Pancreas (tissue), 10 donors: ENCODE measurements around the gene MIA. TPM values are rescaled to one million over a fixed set of nuclear protein-coding genes. Genes with fewer than 3 reads are reported as not detected.
A peak's percentile ranks its signal among the peaks of the same experiment; 100 is the strongest.

Source experiments
- ATAC-seq, 4 donors: fragments of 200-7000 bp; cut with Tn5 transposase; one replicate each; pipeline versions ENCODE4 v1.8.0 to v1.9.1; 2020; ENCODE audit warnings: mild to moderate bottlenecking in 4 of 4, moderate library complexity in 4 of 4
- DNase-seq, 6 donors: peaks; one replicate each; pipeline ENCODE4 v3.0.0-alpha.2; 2020
- FAIRE-seq: peaks from 2 replicates; lab custom pipeline; 2012; peaks lifted over from hg19 to GRCh38; lab: Jason Lieb, UNC
- H3K27ac ChIP-seq, 4 donors: fragments of 200-600 bp; sonication (generic); 1 replicate in 3 of 4; 2 replicates in 1 of 4; pipeline versions ENCODE4 v1.5.0 to v1.8.0; 2020
- H3K27me3 ChIP-seq, 4 donors: fragments of 200-600 bp; one replicate each; pipeline ENCODE4 v1.8.0; 2021
- H3K36me3 ChIP-seq, 3 donors: fragments of 200-600 bp; sonication (generic) in 1 of 3; one replicate each; pipeline versions ENCODE4 v1.5.0 to v1.8.0; 2020 to 2021
- H3K4me1 ChIP-seq, 3 donors: fragments of 200-600 bp; one replicate each; pipeline ENCODE4 v1.8.0; 2021
- H3K4me3 ChIP-seq, 4 donors: fragments of 200-600 bp; sonication (generic) in 2 of 4; one replicate each; pipeline versions ENCODE4 v1.5.0 to v1.8.0; 2020 to 2021
- H3K9me3 ChIP-seq, 4 donors: fragments of 200-600 bp; one replicate each; pipeline ENCODE4 v1.8.0; 2021
- WGBS, 2 donors: extraction: QIAGEN DNeasy Blood & Tissue Kit; methylation state at CpG; one replicate each; pipeline ENCODE4 v1.1.7; 2013; 5-methylcytosine and 5-hydroxymethylcytosine counted together
- intact Hi-C, 3 donors: fragments of 100-400 bp; cut with DNase I; formaldehyde crosslinking; loops; one replicate each; pipeline versions ENCODE4 v1.11.1 to v1.14.2; 2022
- polyA plus RNA-seq, 2 donors: library from polyadenylated mRNA; stranded (reverse); fragments of 200-250 nt; gene quantifications; one replicate each; pipeline ENCODE4 v1.2.3, GENCODE V29; 2013
- total RNA-seq, 6 donors: library from RNA; stranded (reverse); fragmentation: NEBNext Ultra II Directional in 4 of 6; extraction: Animal tissue kit (Norgen Biotek cat#: 25700) in 4 of 6; gene quantifications; one replicate each; pipeline versions ENCODE4 v1.2.1 to v1.2.4, GENCODE V29; 2021 to 2023
- TF ChIP-seq, protein P1 (sequence below), 4 donors: fragments of 200-600 bp; sonication (generic) in 3 of 4; IDR thresholded peaks; one replicate each; pipeline versions ENCODE4 v1.5.0 to v1.8.0; 2021; ENCODE audit warnings: antibody characterized with exemption in 4 of 4
- donor health status: healthy with polysubstance abuse.
- donor health status: DM: no; HTN: no; CAD: no; lungs with moderate emphysema.
- donor health status: DM: no; HTN: no; CAD: no.
- donor health status: control.
- donor health status: control.
- donor health status: Bipolar disorder and iron deficiency.
- donor health status: DM: yes; HTN: yes; CAD: no.
- donor health status: DM: no; HTN: no; CAD: no.
- donor health status: DM: no; HTN: no; CAD: no.
- donor health status: DM: yes; HTN: yes; CAD: no.

Gene MIA
- total and polyA plus RNA-seq, 8 donors: 0.79 to 2.2 (median 1.4) TPM; not detected in 4

DNA sequence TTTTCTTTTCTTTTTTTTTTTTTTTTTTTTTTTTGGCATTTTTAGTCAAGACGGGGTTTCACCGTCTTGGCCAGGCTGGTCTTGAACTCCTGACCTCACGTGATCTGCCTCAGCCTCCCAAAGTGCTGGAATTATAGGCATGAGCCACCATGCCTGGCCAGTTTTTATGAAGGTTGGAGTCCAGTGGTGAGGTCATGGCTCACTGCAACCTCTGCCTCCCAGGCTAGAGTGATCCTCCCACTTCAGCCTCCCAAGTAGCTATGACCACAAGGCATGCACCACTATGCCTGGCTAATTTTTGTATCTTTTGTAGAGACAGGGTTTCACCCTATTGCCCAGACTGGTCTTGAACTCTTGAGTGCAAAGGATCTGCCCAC lies 20.1 kb upstream of the MIA start:
- intact Hi-C loops: no loop called here
- Histone ChIP-seq H3K36me3 (peaks cover 4 to 36% (median 11%) of the 10 kb centered on the region in 3 donors), H3K27ac (no peak overlapping the region), H3K4me3 (peak overlapping the region in 1 of 4 donors; percentile 28), H3K9me3 (no peaks in the 10 kb centered on the region), H3K27me3 (no peaks in the 10 kb centered on the region), H3K4me1 (peaks cover 0 to 34% (median 7%) of the 10 kb centered on the region in 3 donors)
- ATAC-seq (no peak), FAIRE-seq (no peak), DNase-seq (no peak)
- 88 to 90% methylated on average over 3 of the region's 3 CpGs for WGBS, 2 donors
- TF ChIP-seq, protein P1, sequence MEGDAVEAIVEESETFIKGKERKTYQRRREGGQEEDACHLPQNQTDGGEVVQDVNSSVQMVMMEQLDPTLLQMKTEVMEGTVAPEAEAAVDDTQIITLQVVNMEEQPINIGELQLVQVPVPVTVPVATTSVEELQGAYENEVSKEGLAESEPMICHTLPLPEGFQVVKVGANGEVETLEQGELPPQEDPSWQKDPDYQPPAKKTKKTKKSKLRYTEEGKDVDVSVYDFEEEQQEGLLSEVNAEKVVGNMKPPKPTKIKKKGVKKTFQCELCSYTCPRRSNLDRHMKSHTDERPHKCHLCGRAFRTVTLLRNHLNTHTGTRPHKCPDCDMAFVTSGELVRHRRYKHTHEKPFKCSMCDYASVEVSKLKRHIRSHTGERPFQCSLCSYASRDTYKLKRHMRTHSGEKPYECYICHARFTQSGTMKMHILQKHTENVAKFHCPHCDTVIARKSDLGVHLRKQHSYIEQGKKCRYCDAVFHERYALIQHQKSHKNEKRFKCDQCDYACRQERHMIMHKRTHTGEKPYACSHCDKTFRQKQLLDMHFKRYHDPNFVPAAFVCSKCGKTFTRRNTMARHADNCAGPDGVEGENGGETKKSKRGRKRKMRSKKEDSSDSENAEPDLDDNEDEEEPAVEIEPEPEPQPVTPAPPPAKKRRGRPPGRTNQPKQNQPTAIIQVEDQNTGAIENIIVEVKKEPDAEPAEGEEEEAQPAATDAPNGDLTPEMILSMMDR (IDR thresholded peaks at IDR 0.05): no peak

DNA sequence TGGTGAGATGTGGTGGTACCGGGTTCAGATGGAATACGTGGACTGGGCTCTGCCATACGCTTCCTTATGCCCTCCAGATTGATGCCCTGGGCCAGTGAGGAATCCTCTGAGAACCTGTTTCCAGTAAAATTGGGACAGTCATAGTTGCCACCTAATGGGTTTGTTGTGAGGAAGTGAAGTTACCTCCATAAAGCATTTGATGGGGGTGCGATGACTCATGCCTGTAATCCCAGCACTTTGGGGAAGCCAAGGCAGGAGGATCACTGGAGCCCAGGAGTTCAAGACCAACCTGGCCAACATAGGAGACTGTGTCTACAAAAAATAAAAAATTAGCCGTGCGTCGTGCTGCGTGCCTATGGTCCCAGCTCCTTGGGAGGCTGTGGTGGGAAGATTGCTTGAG lies 19.5 kb upstream of the MIA start:
- 98 to 99% methylated on average over 8 of the region's 8 CpGs for whole genome bisulfite sequencing, 2 donors
- H3K9me3 ChIP-seq: no peaks in the 10 kb centered on the region
- DNase-seq (no peak), ATAC-seq (no peak), FAIRE-seq (no peak)
- H3K4me1 ChIP-seq: peaks cover 0 to 34% (median 7%) of the 10 kb centered on the region in 3 donors
- H3K27me3 ChIP-seq: no peaks in the 10 kb centered on the region
- no peak overlapping the region for H3K27ac ChIP-seq
- TF ChIP-seq, protein P1 (IDR thresholded peaks at IDR 0.05): no peak
- intact Hi-C loops: no loop called here
- H3K36me3 ChIP-seq: peaks cover 4 to 42% (median 17%) of the 10 kb centered on the region in 3 donors
- no peak overlapping the region for H3K4me3 ChIP-seq

DNA sequence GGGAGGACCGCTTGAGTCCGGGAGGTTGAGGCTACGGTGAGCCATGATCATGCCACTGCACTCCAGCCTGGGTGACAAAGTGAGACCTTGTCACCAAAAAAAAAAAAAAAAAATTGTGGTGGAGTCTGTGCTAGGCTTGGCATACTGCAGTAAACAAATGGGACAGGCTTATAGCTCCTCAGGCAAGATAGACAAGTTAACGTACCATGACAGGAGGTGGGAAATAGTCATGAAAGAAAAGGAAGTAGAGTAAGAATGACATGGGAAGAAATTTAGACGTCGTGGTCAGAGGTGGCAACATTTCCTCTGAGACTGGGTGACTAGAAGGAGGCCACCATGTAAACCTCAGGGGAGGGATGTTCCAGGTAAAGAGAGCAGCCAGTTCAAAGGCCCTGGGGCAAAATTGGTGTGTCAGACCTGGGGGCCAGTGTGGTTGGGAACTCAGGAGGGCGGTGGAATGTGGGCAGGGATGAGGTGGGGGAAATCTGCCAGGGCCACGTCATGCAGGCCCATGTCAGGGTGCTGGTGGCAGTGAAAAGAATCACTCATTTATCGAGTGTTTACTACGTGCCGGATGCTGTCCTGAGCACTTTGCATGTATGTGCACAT lies 18.7 kb upstream of the MIA start:
- H3K4me1 ChIP-seq: peaks cover 0 to 34% (median 7%) of the 10 kb centered on the region in 3 donors
- TF ChIP-seq, protein P1 (IDR thresholded peaks at IDR 0.05): no peak
- DNase-seq (no peak), ATAC-seq (no peak), FAIRE-seq (no peak)
- H3K9me3 ChIP-seq: no peaks in the 10 kb centered on the region
- H3K4me3 ChIP-seq: no peak overlapping the region
- intact Hi-C loops: no loop called here
- H3K27me3 ChIP-seq: no peaks in the 10 kb centered on the region
- no peak overlapping the region for H3K27ac ChIP-seq
- WGBS, 2 donors: 77 to 88% methylated on average over 10 to 11 of the region's 11 CpGs
- peaks cover 4 to 47% (median 18%) of the 10 kb centered on the region in 3 donors for H3K36me3 ChIP-seq

DNA sequence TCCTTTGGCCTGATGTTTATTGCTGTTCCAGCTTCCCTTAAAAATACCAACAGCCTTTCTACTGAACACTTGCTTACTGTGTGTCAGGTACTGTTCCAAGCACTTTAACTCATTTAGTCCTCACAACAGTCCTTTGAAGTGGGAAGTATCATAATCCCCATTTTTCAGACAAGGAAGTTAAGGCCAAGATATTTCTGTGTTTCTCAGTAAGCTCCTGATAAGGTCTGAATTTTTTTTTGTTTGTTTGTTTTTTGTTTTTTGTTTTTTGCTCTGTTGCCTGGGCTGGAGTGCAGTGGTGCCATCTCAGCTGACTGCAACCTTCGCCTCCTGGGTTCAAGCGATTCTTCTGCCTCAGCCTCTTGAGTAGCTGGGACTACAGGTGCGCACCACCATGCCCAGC lies 16.8 kb upstream of the MIA start:
- Histone ChIP-seq H3K27me3 (no peaks in the 10 kb centered on the region), H3K27ac (no peak overlapping the region), H3K9me3 (no peaks in the 10 kb centered on the region), H3K4me1 (peaks cover 0 to 25% (median 7%) of the 10 kb centered on the region in 3 donors), H3K36me3 (peaks cover 15 to 66% (median 36%) of the 10 kb centered on the region in 3 donors), H3K4me3 (no peak overlapping the region)
- TF ChIP-seq, protein P1 (IDR thresholded peaks at IDR 0.05): no peak
- intact Hi-C loops: no loop called here
- 96 to 97% methylated on average over 3 of the region's 3 CpGs for WGBS, 2 donors
- ATAC-seq (no peak), DNase-seq (no peak), FAIRE-seq (no peak)

DNA sequence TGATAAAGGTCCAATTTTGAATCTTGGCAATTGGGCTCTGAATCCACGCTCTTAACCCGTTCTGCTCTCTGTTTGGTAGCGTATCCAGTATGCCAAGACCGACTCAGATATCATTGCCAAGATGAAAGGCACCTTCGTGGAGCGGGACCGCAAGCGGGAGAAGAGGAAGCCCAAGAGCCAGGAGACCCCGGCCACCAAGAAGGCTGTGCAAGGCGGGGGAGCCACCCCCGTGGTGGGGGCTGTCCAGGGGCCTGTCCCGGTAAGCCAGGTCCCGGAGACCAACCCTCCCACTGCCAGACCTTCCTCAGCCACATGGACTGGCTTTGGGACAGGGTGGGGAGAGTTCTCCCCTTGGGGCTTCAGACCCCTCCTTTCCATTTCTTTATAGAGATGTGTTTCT lies 16.0 kb upstream of the MIA start:
- no peak for ATAC-seq
- Histone ChIP-seq H3K36me3 (peaks cover 16 to 75% (median 44%) of the 10 kb centered on the region in 3 donors), H3K27ac (no peak overlapping the region), H3K9me3 (no peaks in the 10 kb centered on the region), H3K4me1 (peaks cover 0 to 16% (median 7%) of the 10 kb centered on the region in 3 donors), H3K27me3 (no peaks in the 10 kb centered on the region), H3K4me3 (no peak overlapping the region)
- no peak for FAIRE-seq
- DNase-seq: peak in 1 of 6 donors; percentile 61
- intact Hi-C loops: no loop called here
- 92 to 95% methylated on average over 13 of the region's 13 CpGs for WGBS, 2 donors
- TF ChIP-seq, protein P1 (IDR thresholded peaks at IDR 0.05): no peak
